ENCODE measurements around the gene DGCR2.

- TF ChIP-seq CTCF (IDR thresholded peaks at IDR 0.05; ENCODE audit: insufficient read depth, low read length, poor library complexity, severe bottlenecking) = no peak
- no peak for TF ChIP-seq EZH2phosphoT487 (conservative IDR thresholded peaks at IDR 0.05; ENCODE audit: low read length)
Observed at GRCh38 chr22:19037282-19038163, 84.7 kb downstream of the DGCR2 start.
